HepG2 (cell line): ENCODE data around the gene ACBD6. TPM values are rescaled to one million over a fixed set of nuclear protein-coding genes. Genes with fewer than 3 reads are reported as not detected.

Experiments used
- ATAC-seq: fragments of 200-7000 bp; cut with Tn5 transposase; 3 replicates; pipeline ENCODE4 v1.9.1; 2020; ENCODE audit warnings: mild to moderate bottlenecking, moderate library complexity
- BruUV-seq: library from RNA; stranded (reverse); fragments of 400-500 nt; replicated peaks from 2 replicates; lab custom pipeline; 2021; lab: Mats Ljungman, UMichigan
- CTCF ChIA-PET: fragments of 300-600 bp; formaldehyde crosslinking; extraction: SDS; loops from one replicate; lab custom pipeline; 2021; ENCODE audit warnings: low total read pairs, inconsistent platforms, low intra/inter-chr PET ratio; lab: Yijun Ruan, JAX
- POLR2A ChIA-PET: fragments of 350-600 bp; sonication (Branson Sonifier 250); formaldehyde crosslinking; loops from one replicate; lab custom pipeline; 2020; ENCODE audit warnings: antibody characterized with exemption, inconsistent platforms; lab: Yijun Ruan, JAX
- DNase-seq: peaks from one replicate; pipeline ENCODE4 v3.0.0-alpha.2; 2015; ENCODE audit warnings: low spot score
- FAIRE-seq: peaks from 3 replicates; lab custom pipeline; 2011; peaks lifted over from hg19 to GRCh38; lab: Jason Lieb, UNC
- H2AFZ ChIP-seq: one replicate; pipeline ENCODE4 v1.6.1; 2011; ENCODE audit warnings: low read length, inconsistent platforms
- H3K27ac ChIP-seq: fragments of 300-600 bp; 3 replicates; pipeline ENCODE4 v1.8.0; 2011; ENCODE audit warnings: mixed run types, mild to moderate bottlenecking, mixed read lengths, low read length, inconsistent platforms; ENCODE audit not compliant: insufficient read depth; ENCODE audit errors: extremely low read length
- H3K27me3 ChIP-seq, 2 experiments: fragments of 200-600 bp in 1 of 2; 2 replicates in 1 of 2; 3 replicates in 1 of 2; pipeline versions ENCODE4 v1.6.0 to v1.8.0; 2011; ENCODE audit warnings: low read length in 2 of 2, mild to moderate bottlenecking in 2 of 2, moderate library complexity in 2 of 2, inconsistent platforms in 1 of 2; ENCODE audit not compliant: insufficient read depth in 2 of 2, control insufficient read depth in 1 of 2
- H3K36me3 ChIP-seq, 2 experiments: fragments of 200-600 bp in 1 of 2; replicated peaks in 1 of 2; 2 replicates in 1 of 2; 3 replicates in 1 of 2; pipeline versions ENCODE4 v1.5.1 to v1.8.0; 2011; ENCODE audit warnings: low read length in 2 of 2, inconsistent platforms in 1 of 2; ENCODE audit not compliant: insufficient read depth in 2 of 2, control insufficient read depth in 1 of 2
- H3K4me1 ChIP-seq: 2 replicates; pipeline ENCODE4 v1.5.1; 2012; ENCODE audit warnings: low read length, inconsistent platforms; ENCODE audit not compliant: insufficient read depth
- H3K4me2 ChIP-seq: 2 replicates; pipeline ENCODE4 v1.6.0; 2011; ENCODE audit warnings: low read depth, low read length, inconsistent platforms
- H3K4me3 ChIP-seq, 3 experiments: fragments of 200-600 bp in 1 of 3; sonication (generic), shearing (Covaris generic) in 1 of 3; replicated peaks in 1 of 3; 2 replicates each; pipeline ENCODE4 v1.5.1; 2011 to 2016; ENCODE audit warnings: low read length in 3 of 3, inconsistent platforms in 2 of 3, low read depth in 2 of 3, mild to moderate bottlenecking in 2 of 3, control low read depth in 1 of 3, mixed read lengths in 1 of 3; ENCODE audit not compliant: insufficient read depth in 1 of 3
- H3K79me2 ChIP-seq: one replicate; pipeline ENCODE4 v1.6.1; 2011; ENCODE audit warnings: low read length, inconsistent platforms; ENCODE audit not compliant: insufficient read depth
- H3K9ac ChIP-seq: 2 replicates; pipeline ENCODE4 v1.6.0; 2011; ENCODE audit warnings: mild to moderate bottlenecking, low read depth, low read length, inconsistent platforms; ENCODE audit not compliant: insufficient read depth
- H3K9me3 ChIP-seq: 2 replicates; pipeline ENCODE4 v1.5.1; 2012; ENCODE audit warnings: mild to moderate bottlenecking, low read length
- H4K20me1 ChIP-seq: 2 replicates; pipeline ENCODE4 v1.6.0; 2011; ENCODE audit warnings: inconsistent platforms, mild to moderate bottlenecking, low read length, moderate library complexity; ENCODE audit not compliant: insufficient read depth
- ARID4A ChIP-seq: sonication (generic); formaldehyde crosslinking; IDR thresholded peaks from 2 replicates; pipeline ENCODE4 v1.5.0; 2020; ENCODE audit warnings: mild to moderate bottlenecking, missing genetic modification reagents, borderline replicate concordance
- BCLAF1 ChIP-seq: fragments of 450-650 bp; IDR thresholded peaks from 2 replicates; pipeline ENCODE4 v1.6.1; 2017; ENCODE audit warnings: mild to moderate bottlenecking
- ETS1 ChIP-seq: sonication (generic); formaldehyde crosslinking; IDR thresholded peaks from 2 replicates; pipeline ENCODE4 v1.4.0; 2020; ENCODE audit warnings: missing genetic modification reagents
- HMG20A ChIP-seq: IDR thresholded peaks from 2 replicates; pipeline ENCODE4 v1.6.1; 2016; ENCODE audit warnings: borderline replicate concordance
- KMT2B ChIP-seq: IDR thresholded peaks from 2 replicates; pipeline ENCODE4 v1.6.1; 2016; ENCODE audit warnings: missing genetic modification reagents, missing compliant biosample characterization
- MAF1 ChIP-seq: sonication (generic); formaldehyde crosslinking; IDR thresholded peaks from 2 replicates; pipeline ENCODE4 v1.5.0; 2020; ENCODE audit warnings: missing genetic modification reagents, borderline replicate concordance
- REPIN1 ChIP-seq: sonication (generic); formaldehyde crosslinking; IDR thresholded peaks from 2 replicates; pipeline ENCODE4 v1.8.0; 2022; ENCODE audit warnings: missing genetic modification reagents, low read depth, mild to moderate bottlenecking, borderline replicate concordance
- SOX13 ChIP-seq, 3 experiments: fragments of 450-650 bp in 1 of 3; sonication (generic) in 1 of 3; formaldehyde crosslinking in 1 of 3; IDR thresholded peaks in 2 of 3; conservative IDR thresholded peaks in 1 of 3; 2 replicates each; pipeline versions ENCODE4 v1.5.0 to v1.6.1; 2016 to 2020; ENCODE audit warnings: antibody characterized with exemption in 1 of 3, mild to moderate bottlenecking in 1 of 3, missing compliant biosample characterization in 1 of 3, missing genetic modification reagents in 1 of 3, moderate library complexity in 1 of 3
- TCF7 ChIP-seq: sonication (generic); IDR thresholded peaks from 2 replicates; pipeline ENCODE4 v1.6.1; 2016; ENCODE audit warnings: antibody characterized with exemption, low read depth
- TEF ChIP-seq: sonication (generic); formaldehyde crosslinking; IDR thresholded peaks from 2 replicates; pipeline ENCODE4 v1.5.0; 2020; ENCODE audit warnings: missing genetic modification reagents
- ZFX ChIP-seq: sonication (generic); formaldehyde crosslinking; IDR thresholded peaks from 2 replicates; pipeline ENCODE4 v1.4.0; 2020; ENCODE audit warnings: mild to moderate bottlenecking, low read depth, missing genetic modification reagents, moderate library complexity
- ZNF143 ChIP-seq: sonication (generic); formaldehyde crosslinking; IDR thresholded peaks from 2 replicates; pipeline ENCODE4 v1.4.0; 2020; ENCODE audit warnings: missing genetic modification reagents
- ZNF451 ChIP-seq: sonication (generic); formaldehyde crosslinking; IDR thresholded peaks from 2 replicates; pipeline ENCODE4 v1.5.0; 2020; ENCODE audit warnings: mild to moderate bottlenecking, missing genetic modification reagents
- ZNF703 ChIP-seq: sonication (generic); formaldehyde crosslinking; IDR thresholded peaks from 2 replicates; pipeline ENCODE4 v1.5.1; 2020; ENCODE audit warnings: missing genetic modification reagents, mild to moderate bottlenecking, moderate library complexity, borderline replicate concordance
- WGBS: methylation state at CpG from one replicate; pipeline ENCODE4 v1.1.6; 2017; ENCODE audit warnings: low lambda C conversion rate; 5-methylcytosine and 5-hydroxymethylcytosine counted together
- in situ Hi-C: cut with HindIII; loops from 2 replicates; pipeline ENCODE4 v1.10.0; 2017; ENCODE audit warnings: low pct_unique_long_range_greater_than_20kb; ENCODE audit not compliant: extremely low pct_ligation_motif_present
- intact Hi-C: fragments of 100-400 bp; cut with micrococcal nuclease; formaldehyde crosslinking; loops from one replicate; pipeline ENCODE4 v1.10.0; 2022; ENCODE audit not compliant: unreplicated experiment
- polyA plus RNA-seq, 8 experiments: library from polyadenylated mRNA; depleted of rRNA in 3 of 8; stranded (reverse) in 7 of 8; unstranded in 1 of 8; fragments of >200 nt; fragmentation: Illumina TruSeq in 4 of 8; extraction: Trizol in 4 of 8; gene quantifications; 2 replicates each; pipeline versions ENCODE4 v1.2.1 to v1.2.3, GENCODE V29; 2011 to 2016; ENCODE audit warnings: low read depth in 4 of 8, missing spikeins in 1 of 8, mixed read lengths in 1 of 8; ENCODE audit not compliant: insufficient read depth in 1 of 8
- total RNA-seq, 5 experiments: library from RNA; depleted of rRNA; stranded (reverse); fragments of >200 nt; fragmentation: Illumina TruSeq; extraction: Trizol; gene quantifications; 2 replicates each; pipeline ENCODE4 v1.2.3, GENCODE V29; 2016; ENCODE audit warnings: low read depth in 1 of 5

Gene ACBD6
- total and polyA plus RNA-seq, 2 of the 13 experiments (the other 11 are each of a cell fraction or from before 2014, with no cell fraction given), result 33.5 to 47.2 TPM

DNA sequence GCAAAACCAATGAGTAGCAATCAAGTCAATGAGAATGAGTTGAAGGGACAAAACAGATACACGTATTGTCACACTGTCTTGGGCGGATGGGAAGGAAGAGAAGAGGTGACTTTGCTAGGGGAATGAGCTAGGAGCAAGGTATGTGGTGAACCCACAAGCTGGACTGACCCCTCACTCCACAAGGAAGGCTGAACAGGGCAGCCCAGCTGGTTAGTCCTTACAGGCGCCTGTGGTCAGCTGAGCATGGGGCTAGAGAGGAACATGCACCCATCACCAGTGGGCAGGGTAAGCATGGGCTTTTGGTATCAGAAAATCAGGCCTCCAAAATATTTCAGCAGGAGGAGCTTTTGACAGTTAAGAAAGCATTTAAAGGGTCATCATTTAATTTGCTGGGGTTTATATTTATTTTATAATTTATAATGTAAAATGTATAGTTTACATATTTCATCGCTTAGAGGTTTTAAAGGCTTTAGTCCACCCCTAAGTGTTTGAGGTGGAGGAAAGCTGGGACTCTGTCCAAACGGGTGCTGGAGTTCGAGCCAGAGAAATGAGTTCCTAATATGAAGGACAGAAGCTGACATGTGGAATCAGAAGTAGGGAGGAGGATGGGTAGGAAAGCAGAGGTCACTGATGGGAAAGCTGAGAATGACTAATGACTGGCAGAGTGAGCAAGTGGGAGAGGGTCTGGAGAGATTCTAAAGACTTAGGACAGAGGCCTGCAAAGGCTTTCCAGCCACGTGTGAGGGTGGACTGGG is 22.0 kb upstream of the ACBD6 start:
- no peak overlapping the region for H3K4me3 ChIP-seq
- H3K27me3 ChIP-seq, result no peaks in the 10 kb centered on the region
- in situ Hi-C loops (loop anchor here (25.0 kb wide), 1 partner anchor 613 kb away; no protein-coding TSS in a partner anchor), intact Hi-C loops (no loop called here)
- no peaks in the 10 kb centered on the region for H4K20me1 ChIP-seq
- no peak overlapping the region for H2AFZ ChIP-seq
- WGBS, result 71% methylated on average over 7 of the region's 7 CpGs
- CTCF ChIA-PET, result no interaction called here
- POLR2A ChIA-PET, result no interaction called here
- BruUV-seq, result no TSS peak
- H3K9me3 ChIP-seq, result no peaks in the 10 kb centered on the region
- peaks cover 57% of the 10 kb centered on the region for H3K4me1 ChIP-seq
- no peak overlapping the region for H3K27ac ChIP-seq
- ATAC-seq (no peak), DNase-seq (no peak), FAIRE-seq (no peak)
- no peak overlapping the region for H3K9ac ChIP-seq
- no peak overlapping the region for H3K4me2 ChIP-seq
- H3K36me3 ChIP-seq, result no peaks in the 10 kb centered on the region
- H3K79me2 ChIP-seq, result no peaks in the 10 kb centered on the region
- TF ChIP-seq ZNF451 (CRISPR knock-in tag) (no peak), BCLAF1 (no peak), HMG20A (CRISPR knock-in tag) (no peak), REPIN1 (CRISPR knock-in tag) (no peak), TEF (no peak), ZFX (CRISPR knock-in tag) (no peak), TCF7 (no peak), ARID4A (no peak), ZNF703 (CRISPR knock-in tag) (no peak), KMT2B (CRISPR knock-in tag) (no peak), MAF1 (no peak), SOX13 (IDR thresholded peaks at IDR 0.05) (no peak), SOX13 (CRISPR knock-in tag; conservative IDR thresholded peaks at IDR 0.05 in 1 of 2, IDR thresholded peaks at IDR 0.05 in 1 of 2) (no peak), ZNF143 (CRISPR knock-in tag) (no peak), ETS1 (no peak)
